Sigmoid colon (tissue), 7 donors: Measurements from ENCODE around the gene SLC6A19. TPM values are rescaled to one million over a fixed set of nuclear protein-coding genes. Genes with fewer than 3 reads are reported as not detected.

ENCODE experiments used
- DNase-seq: peaks from one replicate; pipeline ENCODE4 v3.0.0-alpha.2; 2019
- H3K27ac ChIP-seq, 4 donors: fragments of 200-600 bp; sonication (generic); one replicate each; pipeline ENCODE4 v1.5.1; 2016 to 2019; ENCODE audit warnings: mild to moderate bottlenecking in 1 of 4
- H3K27me3 ChIP-seq, 3 donors: fragments of 200-600 bp; sonication (generic); one replicate each; pipeline ENCODE4 v1.5.1; 2019; ENCODE audit warnings: mild to moderate bottlenecking in 1 of 3
- H3K36me3 ChIP-seq, 4 donors: fragments of 200-600 bp; sonication (generic); one replicate each; pipeline ENCODE4 v1.5.1; 2016 to 2019
- H3K4me1 ChIP-seq, 4 donors: fragments of 200-600 bp; sonication (generic); one replicate each; pipeline ENCODE4 v1.5.1; 2017 to 2019
- H3K4me3 ChIP-seq, 4 donors: fragments of 200-600 bp; sonication (generic); one replicate each; pipeline ENCODE4 v1.5.1; 2017 to 2019; ENCODE audit warnings: mild to moderate bottlenecking in 2 of 4, moderate library complexity in 1 of 4
- H3K9me3 ChIP-seq, 4 donors: fragments of 200-600 bp in 3 of 4; sonication (generic) in 3 of 4; one replicate each; pipeline versions ENCODE4 v1.5.1 to v1.6.1; 2013 to 2019
- CTCF ChIP-seq, 4 experiments: fragments of 450-650 bp in 3 of 4; fragments of 200-600 bp in 1 of 4; IDR thresholded peaks; one replicate each; pipeline ENCODE4 v1.5.1; 2016 to 2019; ENCODE audit warnings: antibody characterized with exemption in 4 of 4, mild to moderate bottlenecking in 3 of 4, moderate library complexity in 2 of 4
- EP300 ChIP-seq, 4 donors: sonication (generic); formaldehyde crosslinking; IDR thresholded peaks; one replicate each; pipeline ENCODE4 v1.6.1; 2017; ENCODE audit warnings: antibody characterized with exemption in 4 of 4
- POLR2A ChIP-seq, 2 donors: fragments of 450-650 bp; IDR thresholded peaks; one replicate each; pipeline ENCODE4 v1.6.1; 2016; ENCODE audit warnings: antibody characterized with exemption in 2 of 2, mild to moderate bottlenecking in 2 of 2, moderate library complexity in 2 of 2
- POLR2AphosphoS5 ChIP-seq, 4 donors: sonication (generic); formaldehyde crosslinking; IDR thresholded peaks; one replicate each; pipeline ENCODE4 v1.6.1; 2017; ENCODE audit warnings: antibody characterized with exemption in 4 of 4
- WGBS, 2 donors: extraction: QIAGEN DNeasy Blood & Tissue Kit; methylation state at CpG; one replicate each; pipeline ENCODE4 v1.1.7; 2013; 5-methylcytosine and 5-hydroxymethylcytosine counted together
- intact Hi-C: fragments of 100-400 bp; cut with DNase I; formaldehyde crosslinking; loops from one replicate; pipeline ENCODE4 v1.15.1; 2023
- polyA plus RNA-seq, 3 donors: library from polyadenylated mRNA; stranded (reverse); fragments of 200-250 nt; gene quantifications; one replicate each; pipeline ENCODE4 v1.2.3, GENCODE V29; 2013
- total RNA-seq, 4 donors: library from RNA; depleted of rRNA; stranded (reverse); fragments of >200 nt; gene quantifications; one replicate each; pipeline ENCODE4 v1.1.0, GENCODE V29; 2016
- donor health status: healthy with polysubstance abuse.
- donor health status: Bipolar disorder and iron deficiency.
- donor health status: healthy.

SLC6A19 gene
- total and polyA plus RNA-seq, 7 donors: 0.80 to 6.6 (median 0.92) TPM; not detected in 4

- 78 to 82% methylated on average over 25 of the region's 25 CpGs for WGBS, 2 donors
- H3K27me3 ChIP-seq: peaks cover 3 to 74% (median 9%) of the 10 kb centered on the region in 3 donors
- no peak overlapping the region for H3K27ac ChIP-seq
- no peak for DNase-seq
- H3K9me3 ChIP-seq: no peaks in the 10 kb centered on the region
- TF ChIP-seq POLR2A (IDR thresholded peaks at IDR 0.05): no peak
- H3K36me3 ChIP-seq: no peaks in the 10 kb centered on the region
- no peak overlapping the region for H3K4me3 ChIP-seq
- intact Hi-C loops: no loop called here
- H3K4me1 ChIP-seq: no peaks in the 10 kb centered on the region
Observed at GRCh38 chr5:1203968-1204692, 2.7 kb downstream of the SLC6A19 start.

- H3K36me3 ChIP-seq: no peaks in the 10 kb centered on the region
- H3K27me3 ChIP-seq: peaks cover 3 to 67% (median 9%) of the 10 kb centered on the region in 3 donors
- no peaks in the 10 kb centered on the region for H3K9me3 ChIP-seq
- no peak for DNase-seq
- no peak for TF ChIP-seq POLR2AphosphoS5 (IDR thresholded peaks at IDR 0.05)
- TF ChIP-seq CTCF (IDR thresholded peaks at IDR 0.05): no peak
- TF ChIP-seq POLR2A (IDR thresholded peaks at IDR 0.05): no peak
- TF ChIP-seq EP300 (IDR thresholded peaks at IDR 0.05): no peak
- H3K4me3 ChIP-seq: no peak overlapping the region
- no peaks in the 10 kb centered on the region for H3K4me1 ChIP-seq
- no peak overlapping the region for H3K27ac ChIP-seq
- WGBS, 2 donors: 17 to 35% methylated on average over 18 of the region's 18 CpGs
- intact Hi-C loops: no loop called here
Observed at GRCh38 chr5:1204693-1205242, 3.4 kb downstream of the SLC6A19 start.

- 69 to 72% methylated on average over 11 of the region's 11 CpGs for WGBS, 2 donors
- H3K27me3 ChIP-seq: peaks cover 3 to 61% (median 9%) of the 10 kb centered on the region in 3 donors
- no peaks in the 10 kb centered on the region for H3K9me3 ChIP-seq
- no peaks in the 10 kb centered on the region for H3K36me3 ChIP-seq
- intact Hi-C loops: no loop called here
- no peak overlapping the region for H3K4me3 ChIP-seq
- no peak overlapping the region for H3K27ac ChIP-seq
- no peak for TF ChIP-seq EP300 (IDR thresholded peaks at IDR 0.05)
- TF ChIP-seq POLR2A (IDR thresholded peaks at IDR 0.05): no peak
- no peak for TF ChIP-seq CTCF (IDR thresholded peaks at IDR 0.05)
- no peak for TF ChIP-seq POLR2AphosphoS5 (IDR thresholded peaks at IDR 0.05)
- H3K4me1 ChIP-seq: no peaks in the 10 kb centered on the region
- DNase-seq: no peak
Observed at GRCh38 chr5:1205255-1206180, 4.1 kb downstream of the SLC6A19 start.

- WGBS, 2 donors: 85 to 88% methylated on average over 49 of the region's 49 CpGs
- Histone ChIP-seq H3K4me3 (no peak overlapping the region), H3K27ac (no peak overlapping the region), H3K9me3 (no peaks in the 10 kb centered on the region), H3K36me3 (no peaks in the 10 kb centered on the region), H3K4me1 (no peaks in the 10 kb centered on the region), H3K27me3 (peaks cover 0 to 49% (median 3%) of the 10 kb centered on the region in 3 donors)
- DNase-seq: no peak
- intact Hi-C loops: no loop called here
- TF ChIP-seq EP300 (IDR thresholded peaks at IDR 0.05) (no peak), POLR2A (IDR thresholded peaks at IDR 0.05) (no peak), POLR2AphosphoS5 (IDR thresholded peaks at IDR 0.05) (no peak), CTCF (IDR thresholded peaks at IDR 0.05) (no peak)
Observed at GRCh38 chr5:1206521-1207412, 5.4 kb downstream of the SLC6A19 start.
